ENCODE results near the gene ABCA6.

The ABCA6 gene

GRCh38 chr17:69043098-69043734 is 98.5 kb downstream of the ABCA6 start:
- no CpG with 5 or more reads among the region's 6 CpGs for WGBS, 2 donors (ENCODE audit: extremely low coverage in 2 of 2, insufficient read length in 2 of 2, insufficient replicate concordance in 1 of 2)
- Histone ChIP-seq H3K79me1 (ENCODE audit: low read depth, low read length) (no peaks in the 10 kb centered on the region), H3K4me1 (ENCODE audit: control insufficient read depth in 2 of 2, insufficient read depth in 1 of 2, low read depth in 1 of 2, low read length in 2 of 2) (peaks cover 0 to 3% of the 10 kb centered on the region in 2 donors), H4K91ac (ENCODE audit: low read depth, low read length, poor library complexity) (no peak overlapping the region), H3K4me2 (ENCODE audit: insufficient read depth, low read length, poor library complexity, severe bottlenecking) (no peak overlapping the region), H3K36me3 (replicated peaks in 1 of 2; ENCODE audit: control insufficient read depth in 2 of 2, insufficient read depth in 2 of 2, low read length in 2 of 2) (no peaks in the 10 kb centered on the region), H2BK15ac (ENCODE audit: low read length) (no peak overlapping the region), H3K14ac (ENCODE audit: low read length) (no peak overlapping the region), H2BK120ac (ENCODE audit: low read depth, low read length) (no peak overlapping the region), H2BK5ac (ENCODE audit: low read length) (no peak overlapping the region), H3K27ac (replicated peaks; ENCODE audit: low read length) (no peak overlapping the region), H3K23ac (ENCODE audit: low read depth, low read length, poor library complexity) (no peak overlapping the region), H3K4me3 (ENCODE audit: low read length in 2 of 2) (no peak overlapping the region), H4K8ac (ENCODE audit: low read depth, low read length) (no peak overlapping the region), H2AFZ (ENCODE audit: low read length) (no peak overlapping the region), H2AK5ac (ENCODE audit: low read depth, low read length) (no peak overlapping the region), H3K9me3 (replicated peaks in 1 of 2; ENCODE audit: control insufficient read depth in 2 of 2, insufficient read depth in 1 of 2, low read depth in 1 of 2, low read length in 2 of 2) (peaks cover 0 to 2% of the 10 kb centered on the region in 2 donors), H3K9ac (ENCODE audit: low read depth, low read length, poor library complexity) (no peak overlapping the region), H3K27me3 (ENCODE audit: control insufficient read depth in 3 of 3, insufficient read depth in 3 of 3, low read depth in 1 of 3, low read length in 3 of 3) (no peaks in the 10 kb centered on the region), H3K4ac (ENCODE audit: low read length) (no peak overlapping the region), H3K18ac (ENCODE audit: low read length) (no peak overlapping the region), H2BK12ac (ENCODE audit: low read length) (no peak overlapping the region)
- DNase-seq (ENCODE audit: low spot score): no peak

- H3K4ac ChIP-seq (ENCODE audit: low read length): no peak overlapping the region
- no peaks in the 10 kb centered on the region for H3K27me3 ChIP-seq (ENCODE audit: control insufficient read depth in 3 of 3, insufficient read depth in 3 of 3, low read depth in 1 of 3, low read length in 3 of 3)
- H3K79me1 ChIP-seq (ENCODE audit: low read depth, low read length): no peaks in the 10 kb centered on the region
- H2BK5ac ChIP-seq (ENCODE audit: low read length): no peak overlapping the region
- no peak overlapping the region for H3K4me3 ChIP-seq (ENCODE audit: low read length in 2 of 2)
- no peak overlapping the region for H4K91ac ChIP-seq (ENCODE audit: low read depth, low read length, poor library complexity)
- WGBS, 2 donors (ENCODE audit: extremely low coverage in 2 of 2, insufficient read length in 2 of 2, insufficient replicate concordance in 1 of 2): no CpG with 5 or more reads among the region's 5 CpGs
- no peak overlapping the region for H2BK15ac ChIP-seq (ENCODE audit: low read length)
- H3K14ac ChIP-seq (ENCODE audit: low read length): no peak overlapping the region
- no peak for DNase-seq (ENCODE audit: low spot score)
- H2AFZ ChIP-seq (ENCODE audit: low read length): no peak overlapping the region
- no peak overlapping the region for H3K4me2 ChIP-seq (ENCODE audit: insufficient read depth, low read length, poor library complexity, severe bottlenecking)
- no peak overlapping the region for H2BK120ac ChIP-seq (ENCODE audit: low read depth, low read length)
- H3K9ac ChIP-seq (ENCODE audit: low read depth, low read length, poor library complexity): no peak overlapping the region
- H3K18ac ChIP-seq (ENCODE audit: low read length): no peak overlapping the region
- no peak overlapping the region for H2AK5ac ChIP-seq (ENCODE audit: low read depth, low read length)
- H4K8ac ChIP-seq (ENCODE audit: low read depth, low read length): no peak overlapping the region
- peaks cover 0 to 2% of the 10 kb centered on the region in 2 donors for H3K9me3 ChIP-seq (replicated peaks in 1 of 2; ENCODE audit: control insufficient read depth in 2 of 2, insufficient read depth in 1 of 2, low read depth in 1 of 2, low read length in 2 of 2)
- no peak overlapping the region for H2BK12ac ChIP-seq (ENCODE audit: low read length)
- H3K4me1 ChIP-seq (ENCODE audit: control insufficient read depth in 2 of 2, insufficient read depth in 1 of 2, low read depth in 1 of 2, low read length in 2 of 2): no peaks in the 10 kb centered on the region
- H3K36me3 ChIP-seq (replicated peaks in 1 of 2; ENCODE audit: control insufficient read depth in 2 of 2, insufficient read depth in 2 of 2, low read length in 2 of 2): no peaks in the 10 kb centered on the region
- H3K23ac ChIP-seq (ENCODE audit: low read depth, low read length, poor library complexity): no peak overlapping the region
- no peak overlapping the region for H3K27ac ChIP-seq (replicated peaks; ENCODE audit: low read length)
Observed at GRCh38 chr17:69042308-69042707, 99.4 kb downstream of the ABCA6 start.

GRCh38 chr17:69031839-69032238 is 109.9 kb downstream of the ABCA6 start:
- Histone ChIP-seq H3K18ac (ENCODE audit: low read length) (no peak overlapping the region), H4K8ac (ENCODE audit: low read depth, low read length) (no peak overlapping the region), H4K91ac (ENCODE audit: low read depth, low read length, poor library complexity) (no peak overlapping the region), H3K27ac (replicated peaks; ENCODE audit: low read length) (no peak overlapping the region), H2AK5ac (ENCODE audit: low read depth, low read length) (no peak overlapping the region), H3K14ac (ENCODE audit: low read length) (no peak overlapping the region), H3K9ac (ENCODE audit: low read depth, low read length, poor library complexity) (no peak overlapping the region), H3K23ac (ENCODE audit: low read depth, low read length, poor library complexity) (no peak overlapping the region), H2BK12ac (ENCODE audit: low read length) (no peak overlapping the region), H3K4me1 (ENCODE audit: control insufficient read depth in 2 of 2, insufficient read depth in 1 of 2, low read depth in 1 of 2, low read length in 2 of 2) (no peaks in the 10 kb centered on the region), H2BK15ac (ENCODE audit: low read length) (no peak overlapping the region), H3K9me3 (replicated peaks in 1 of 2; ENCODE audit: control insufficient read depth in 2 of 2, insufficient read depth in 1 of 2, low read depth in 1 of 2, low read length in 2 of 2) (no peaks in the 10 kb centered on the region), H2AFZ (ENCODE audit: low read length) (no peak overlapping the region), H3K27me3 (ENCODE audit: control insufficient read depth in 3 of 3, insufficient read depth in 3 of 3, low read depth in 1 of 3, low read length in 3 of 3) (no peaks in the 10 kb centered on the region), H3K4me3 (ENCODE audit: low read length in 2 of 2) (no peak overlapping the region), H2BK5ac (ENCODE audit: low read length) (no peak overlapping the region), H3K79me1 (ENCODE audit: low read depth, low read length) (no peaks in the 10 kb centered on the region), H2BK120ac (ENCODE audit: low read depth, low read length) (no peak overlapping the region), H3K4me2 (ENCODE audit: insufficient read depth, low read length, poor library complexity, severe bottlenecking) (no peak overlapping the region), H3K36me3 (replicated peaks in 1 of 2; ENCODE audit: control insufficient read depth in 2 of 2, insufficient read depth in 2 of 2, low read length in 2 of 2) (no peaks in the 10 kb centered on the region), H3K4ac (ENCODE audit: low read length) (no peak overlapping the region)
- no peak for DNase-seq (ENCODE audit: low spot score)
- no CpG with 5 or more reads among the region's 3 CpGs for WGBS, 2 donors (ENCODE audit: extremely low coverage in 2 of 2, insufficient read length in 2 of 2, insufficient replicate concordance in 1 of 2)

- Histone ChIP-seq H3K4me3 (ENCODE audit: low read length in 2 of 2) (no peak overlapping the region), H4K8ac (ENCODE audit: low read depth, low read length) (no peak overlapping the region), H3K27me3 (ENCODE audit: control insufficient read depth in 3 of 3, insufficient read depth in 3 of 3, low read depth in 1 of 3, low read length in 3 of 3) (no peaks in the 10 kb centered on the region), H3K36me3 (replicated peaks in 1 of 2; ENCODE audit: control insufficient read depth in 2 of 2, insufficient read depth in 2 of 2, low read length in 2 of 2) (no peaks in the 10 kb centered on the region), H2BK120ac (ENCODE audit: low read depth, low read length) (no peak overlapping the region), H3K14ac (ENCODE audit: low read length) (no peak overlapping the region), H2BK5ac (ENCODE audit: low read length) (no peak overlapping the region), H3K18ac (ENCODE audit: low read length) (no peak overlapping the region), H3K4me1 (ENCODE audit: control insufficient read depth in 2 of 2, insufficient read depth in 1 of 2, low read depth in 1 of 2, low read length in 2 of 2) (no peaks in the 10 kb centered on the region), H3K9ac (ENCODE audit: low read depth, low read length, poor library complexity) (no peak overlapping the region), H2BK15ac (ENCODE audit: low read length) (no peak overlapping the region), H2BK12ac (ENCODE audit: low read length) (no peak overlapping the region), H2AFZ (ENCODE audit: low read length) (no peak overlapping the region), H2AK5ac (ENCODE audit: low read depth, low read length) (no peak overlapping the region), H3K9me3 (replicated peaks in 1 of 2; ENCODE audit: control insufficient read depth in 2 of 2, insufficient read depth in 1 of 2, low read depth in 1 of 2, low read length in 2 of 2) (no peaks in the 10 kb centered on the region), H3K4me2 (ENCODE audit: insufficient read depth, low read length, poor library complexity, severe bottlenecking) (no peak overlapping the region), H3K27ac (replicated peaks; ENCODE audit: low read length) (no peak overlapping the region), H3K4ac (ENCODE audit: low read length) (no peak overlapping the region), H3K79me1 (ENCODE audit: low read depth, low read length) (no peaks in the 10 kb centered on the region), H3K23ac (ENCODE audit: low read depth, low read length, poor library complexity) (no peak overlapping the region), H4K91ac (ENCODE audit: low read depth, low read length, poor library complexity) (no peak overlapping the region)
- no CpG with 5 or more reads among the region's 1 CpG for WGBS, 2 donors (ENCODE audit: extremely low coverage in 2 of 2, insufficient read length in 2 of 2, insufficient replicate concordance in 1 of 2)
- DNase-seq (ENCODE audit: low spot score): no peak
Observed at GRCh38 chr17:69030169-69030568, 111.5 kb downstream of the ABCA6 start.

Measured in neuronal stem cell (in vitro differentiated cells).